OCI-LY3 (cell line): Measurements from ENCODE around the gene CAMK2A.

ENCODE experiments used
- H2AFZ ChIP-seq: fragments of 200-600, 300-600 bp; shearing (Covaris generic); 2 replicates; pipeline ENCODE4 v1.6.0; 2014; ENCODE audit warnings: antibody characterized with exemption, low read depth, low read length
- H3K27ac ChIP-seq: fragments of 200-600, 300-600 bp; sonication (generic); 2 replicates; pipeline ENCODE4 v1.5.1; 2014; ENCODE audit warnings: mild to moderate bottlenecking, low read length, moderate library complexity, mixed read lengths
- H3K27me3 ChIP-seq: fragments of 200-600, 300-600 bp; sonication (generic); 2 replicates; pipeline ENCODE4 v1.6.1; 2014; ENCODE audit warnings: low read depth, low read length, mixed read lengths
- H3K36me3 ChIP-seq: fragments of 200-600, 300-600 bp; sonication (generic); replicated peaks from 2 replicates; pipeline ENCODE3; 2014; ENCODE audit warnings: low read depth, low read length, mixed read lengths
- H3K4me1 ChIP-seq: fragments of 300-600, 200-600 bp; sonication (generic); 2 replicates; pipeline ENCODE4 v1.6.1; 2014; ENCODE audit warnings: low read length, mixed read lengths
- H3K4me2 ChIP-seq: fragments of 200-600, 300-600 bp; sonication (generic); 2 replicates; pipeline ENCODE4 v1.6.1; 2014; ENCODE audit warnings: low read length, mixed read lengths
- H3K4me3 ChIP-seq: fragments of 300-600, 200-600 bp; sonication (generic); 2 replicates; pipeline ENCODE4 v1.5.1; 2014; ENCODE audit warnings: antibody characterized with exemption, mild to moderate bottlenecking, low read length, moderate library complexity
- H3K79me2 ChIP-seq: fragments of 300-600, 200-600 bp; shearing (Covaris generic); 2 replicates; pipeline ENCODE4 v1.6.1; 2014; ENCODE audit warnings: mild to moderate bottlenecking, low read length, mixed read lengths
- H3K9ac ChIP-seq: fragments of 300-600, 200-600 bp; shearing (Covaris generic); 2 replicates; pipeline ENCODE4 v1.6.0; 2014; ENCODE audit warnings: mild to moderate bottlenecking, low read length, moderate library complexity
- H3K9me3 ChIP-seq: fragments of 200-600, 300-600 bp; shearing (Covaris generic); 2 replicates; pipeline ENCODE4 v1.6.1; 2014; ENCODE audit warnings: low read length, mixed read lengths; ENCODE audit not compliant: insufficient read depth
- H4K20me1 ChIP-seq: fragments of 200-600, 300-600 bp; sonication (generic); 2 replicates; pipeline ENCODE4 v1.6.1; 2016; ENCODE audit warnings: low read length, mixed read lengths; ENCODE audit not compliant: insufficient read depth
- EZH2phosphoT487 ChIP-seq: fragments of 200-600 bp; shearing (Covaris generic); IDR thresholded peaks from 2 replicates; pipeline ENCODE4 v1.6.1; 2018; ENCODE audit warnings: antibody characterized with exemption, mixed run types, low read depth
- TF ChIP-seq, protein P1 (sequence below): fragments of 200-600, 300-600 bp; sonication (generic); IDR thresholded peaks from 2 replicates; pipeline ENCODE4 v1.5.1; 2014; ENCODE audit warnings: antibody characterized with exemption, low read length, low read depth

Gene CAMK2A

GRCh38 chr5:150224483-150225027 lies 65.0 kb downstream of the CAMK2A start:
- Histone ChIP-seq H3K27ac (no peak overlapping the region), H3K9ac (no peak overlapping the region), H3K36me3 (no peaks in the 10 kb centered on the region), H3K27me3 (no peaks in the 10 kb centered on the region), H3K4me2 (no peak overlapping the region), H3K79me2 (no peaks in the 10 kb centered on the region), H3K9me3 (no peaks in the 10 kb centered on the region), H3K4me3 (no peak overlapping the region), H4K20me1 (no peaks in the 10 kb centered on the region), H2AFZ (no peak overlapping the region), H3K4me1 (no peaks in the 10 kb centered on the region)
- TF ChIP-seq EZH2phosphoT487: no peak
- TF ChIP-seq, protein P1, sequence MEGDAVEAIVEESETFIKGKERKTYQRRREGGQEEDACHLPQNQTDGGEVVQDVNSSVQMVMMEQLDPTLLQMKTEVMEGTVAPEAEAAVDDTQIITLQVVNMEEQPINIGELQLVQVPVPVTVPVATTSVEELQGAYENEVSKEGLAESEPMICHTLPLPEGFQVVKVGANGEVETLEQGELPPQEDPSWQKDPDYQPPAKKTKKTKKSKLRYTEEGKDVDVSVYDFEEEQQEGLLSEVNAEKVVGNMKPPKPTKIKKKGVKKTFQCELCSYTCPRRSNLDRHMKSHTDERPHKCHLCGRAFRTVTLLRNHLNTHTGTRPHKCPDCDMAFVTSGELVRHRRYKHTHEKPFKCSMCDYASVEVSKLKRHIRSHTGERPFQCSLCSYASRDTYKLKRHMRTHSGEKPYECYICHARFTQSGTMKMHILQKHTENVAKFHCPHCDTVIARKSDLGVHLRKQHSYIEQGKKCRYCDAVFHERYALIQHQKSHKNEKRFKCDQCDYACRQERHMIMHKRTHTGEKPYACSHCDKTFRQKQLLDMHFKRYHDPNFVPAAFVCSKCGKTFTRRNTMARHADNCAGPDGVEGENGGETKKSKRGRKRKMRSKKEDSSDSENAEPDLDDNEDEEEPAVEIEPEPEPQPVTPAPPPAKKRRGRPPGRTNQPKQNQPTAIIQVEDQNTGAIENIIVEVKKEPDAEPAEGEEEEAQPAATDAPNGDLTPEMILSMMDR: no peak

DNA sequence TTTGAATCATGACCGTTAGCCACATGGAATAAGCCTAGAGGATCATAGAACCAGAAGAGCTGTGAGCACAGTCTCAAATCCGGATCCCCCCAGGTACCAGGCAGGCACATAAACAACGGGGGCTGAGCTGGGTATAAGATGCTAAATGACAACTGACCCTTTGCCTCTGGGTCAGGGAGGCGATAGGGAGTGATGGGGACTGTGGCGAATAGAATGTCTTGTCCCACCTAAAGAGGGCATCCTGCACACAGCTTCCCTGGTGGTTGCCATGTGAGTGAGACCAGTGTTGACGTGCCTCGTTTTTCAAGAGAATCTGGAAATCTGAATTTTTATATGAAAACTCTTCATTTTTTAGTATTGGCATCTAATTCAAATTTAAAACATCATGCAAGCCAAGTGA lies 66.1 kb downstream of the CAMK2A start:
- no peak overlapping the region for H3K4me3 ChIP-seq
- no peaks in the 10 kb centered on the region for H3K9me3 ChIP-seq
- H3K4me1 ChIP-seq: no peaks in the 10 kb centered on the region
- no peaks in the 10 kb centered on the region for H4K20me1 ChIP-seq
- H3K27me3 ChIP-seq: no peaks in the 10 kb centered on the region
- no peaks in the 10 kb centered on the region for H3K79me2 ChIP-seq
- no peak overlapping the region for H3K27ac ChIP-seq
- TF ChIP-seq, protein P1: no peak
- TF ChIP-seq EZH2phosphoT487: no peak
- H3K4me2 ChIP-seq: no peak overlapping the region
- H2AFZ ChIP-seq: no peak overlapping the region
- H3K36me3 ChIP-seq: no peaks in the 10 kb centered on the region
- no peak overlapping the region for H3K9ac ChIP-seq

- no peak overlapping the region for H3K4me3 ChIP-seq
- H3K4me1 ChIP-seq: no peaks in the 10 kb centered on the region
- H3K9me3 ChIP-seq: no peaks in the 10 kb centered on the region
- no peaks in the 10 kb centered on the region for H4K20me1 ChIP-seq
- TF ChIP-seq EZH2phosphoT487: no peak
- TF ChIP-seq, protein P1: no peak
- no peaks in the 10 kb centered on the region for H3K36me3 ChIP-seq
- peaks cover 1% of the 10 kb centered on the region; the same call in 1 of the 2 replicates for H3K27me3 ChIP-seq
- H3K79me2 ChIP-seq: no peaks in the 10 kb centered on the region
- no peak overlapping the region for H3K9ac ChIP-seq
- H3K27ac ChIP-seq: no peak overlapping the region
- no peak overlapping the region for H2AFZ ChIP-seq
- no peak overlapping the region for H3K4me2 ChIP-seq
Observed at GRCh38 chr5:150222906-150223305, 66.7 kb downstream of the CAMK2A start.

DNA sequence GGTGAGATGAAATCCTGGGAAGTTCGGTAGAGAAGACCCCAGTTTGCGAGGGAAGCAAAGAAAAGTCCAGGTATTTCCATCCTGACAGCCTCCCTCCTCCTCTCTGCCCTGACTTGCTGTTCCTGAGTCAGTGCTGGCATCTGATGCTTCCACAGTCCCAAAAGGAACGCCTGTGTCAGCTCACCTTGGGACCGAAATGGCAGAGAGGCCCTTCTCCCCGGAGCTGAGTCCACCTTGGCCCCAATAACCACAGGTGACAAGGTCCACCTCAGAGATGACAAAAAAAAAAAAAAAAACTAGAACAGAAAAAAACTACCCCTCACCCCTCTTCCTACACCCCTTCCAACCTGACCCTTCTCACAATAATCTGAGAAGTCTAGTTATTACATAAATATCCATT lies 68.1 kb downstream of the CAMK2A start:
- H3K4me3 ChIP-seq: no peak overlapping the region
- no peaks in the 10 kb centered on the region for H3K36me3 ChIP-seq
- H3K9ac ChIP-seq: no peak overlapping the region
- no peak overlapping the region for H3K4me2 ChIP-seq
- H3K27me3 ChIP-seq: peaks cover 6% of the 10 kb centered on the region; the same call in 1 of the 2 replicates
- H4K20me1 ChIP-seq: no peaks in the 10 kb centered on the region
- no peak overlapping the region for H3K27ac ChIP-seq
- no peaks in the 10 kb centered on the region for H3K9me3 ChIP-seq
- TF ChIP-seq, protein P1: no peak
- no peak for TF ChIP-seq EZH2phosphoT487
- H3K4me1 ChIP-seq: no peaks in the 10 kb centered on the region
- H3K79me2 ChIP-seq: no peaks in the 10 kb centered on the region
- H2AFZ ChIP-seq: no peak overlapping the region
